ENCODE measurements around the gene RUNX3.
A peak's percentile ranks its signal among the peaks of the same experiment; 100 is the strongest.

Gene RUNX3

GRCh38 chr1:24900985-24901781 is 28.9 kb downstream of the RUNX3 start:
- TF ChIP-seq, protein P1, sequence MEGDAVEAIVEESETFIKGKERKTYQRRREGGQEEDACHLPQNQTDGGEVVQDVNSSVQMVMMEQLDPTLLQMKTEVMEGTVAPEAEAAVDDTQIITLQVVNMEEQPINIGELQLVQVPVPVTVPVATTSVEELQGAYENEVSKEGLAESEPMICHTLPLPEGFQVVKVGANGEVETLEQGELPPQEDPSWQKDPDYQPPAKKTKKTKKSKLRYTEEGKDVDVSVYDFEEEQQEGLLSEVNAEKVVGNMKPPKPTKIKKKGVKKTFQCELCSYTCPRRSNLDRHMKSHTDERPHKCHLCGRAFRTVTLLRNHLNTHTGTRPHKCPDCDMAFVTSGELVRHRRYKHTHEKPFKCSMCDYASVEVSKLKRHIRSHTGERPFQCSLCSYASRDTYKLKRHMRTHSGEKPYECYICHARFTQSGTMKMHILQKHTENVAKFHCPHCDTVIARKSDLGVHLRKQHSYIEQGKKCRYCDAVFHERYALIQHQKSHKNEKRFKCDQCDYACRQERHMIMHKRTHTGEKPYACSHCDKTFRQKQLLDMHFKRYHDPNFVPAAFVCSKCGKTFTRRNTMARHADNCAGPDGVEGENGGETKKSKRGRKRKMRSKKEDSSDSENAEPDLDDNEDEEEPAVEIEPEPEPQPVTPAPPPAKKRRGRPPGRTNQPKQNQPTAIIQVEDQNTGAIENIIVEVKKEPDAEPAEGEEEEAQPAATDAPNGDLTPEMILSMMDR (IDR thresholded peaks at IDR 0.05; ENCODE audit: extremely low read depth, missing control alignments): no peak
- DNase-seq (ENCODE audit: low spot score): no peak

GRCh38 chr1:24900486-24900849 is 29.6 kb downstream of the RUNX3 start:
- TF ChIP-seq, protein P1 (IDR thresholded peaks at IDR 0.05; ENCODE audit: extremely low read depth, missing control alignments): no peak
- no peak for DNase-seq (ENCODE audit: low spot score)

GRCh38 chr1:24899581-24900485 is 30.2 kb downstream of the RUNX3 start:
- DNase-seq (ENCODE audit: low spot score): no peak
- TF ChIP-seq, protein P1 (IDR thresholded peaks at IDR 0.05; ENCODE audit: extremely low read depth, missing control alignments): no peak

DNA sequence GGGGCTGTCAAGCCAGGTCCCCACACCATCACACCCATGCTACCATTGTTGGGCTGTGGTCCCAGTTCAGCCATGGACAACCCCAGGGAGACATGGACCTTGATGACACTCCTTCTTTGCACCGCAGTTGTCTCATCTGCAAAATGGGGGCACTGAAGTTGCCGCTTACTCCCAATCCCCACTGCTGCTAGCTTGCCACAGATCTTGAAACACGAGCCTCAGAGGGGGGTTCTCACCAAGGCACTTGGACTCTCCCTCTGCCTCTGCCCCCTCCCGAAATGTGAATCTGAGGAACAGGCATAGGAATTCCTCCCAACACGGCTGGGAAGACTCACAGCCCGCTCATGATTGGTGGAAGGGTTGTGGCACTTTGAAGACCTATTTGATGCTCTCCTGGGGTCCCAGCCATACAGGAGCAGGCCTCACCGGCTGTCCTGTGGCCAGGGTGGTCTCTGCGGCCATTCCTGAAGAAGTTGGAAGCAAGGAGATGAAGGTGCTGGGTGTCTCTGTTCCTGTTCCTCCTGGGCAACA is 31.1 kb downstream of the RUNX3 start:
- DNase-seq (ENCODE audit: low spot score): no peak
- TF ChIP-seq, protein P1 (IDR thresholded peaks at IDR 0.05; ENCODE audit: extremely low read depth, missing control alignments): no peak

GRCh38 chr1:24898152-24898908 is 31.7 kb downstream of the RUNX3 start:
- TF ChIP-seq, protein P1 (IDR thresholded peaks at IDR 0.05; ENCODE audit: extremely low read depth, missing control alignments): peak; percentile 88
- peak; percentile 83 for DNase-seq (ENCODE audit: low spot score)

GRCh38 chr1:24897263-24898151 is 32.6 kb downstream of the RUNX3 start:
- peak; percentile 9 for DNase-seq (ENCODE audit: low spot score)
- TF ChIP-seq, protein P1 (IDR thresholded peaks at IDR 0.05; ENCODE audit: extremely low read depth, missing control alignments): no peak
